Naive B cell (primary cell): ENCODE results near the gene RIPOR3. TPM values are rescaled to one million over a fixed set of nuclear protein-coding genes. Genes with fewer than 3 reads are reported as not detected.
"Not testable (repeated sequence)": the region's sequence is repeated elsewhere in the genome, so short reads cannot be mapped to it uniquely, and the experiment has no call there.

ENCODE experiments used
- ATAC-seq, 2 donors: fragments of 150-1000 bp; cut with Tn5 transposase; 2 replicates each; pipeline ENCODE4 v1.10.0; 2021; ENCODE audit warnings: low read depth in 2 of 2, mild to moderate bottlenecking in 2 of 2, moderate library complexity in 2 of 2
- DNase-seq: peaks from one replicate; pipeline ENCODE4 v3.0.0; 2022
- H3K27ac Mint-ChIP-seq, 6 donors: one replicate each; pipeline ENCODE4 v1.8.0; 2020 to 2022; ENCODE audit warnings: mild to moderate bottlenecking in 6 of 6, mixed read lengths in 6 of 6, moderate library complexity in 5 of 6, inconsistent platforms in 2 of 6
- H3K27me3 Mint-ChIP-seq, 3 donors: one replicate each; pipeline ENCODE4 v1.8.0; 2021 to 2022; ENCODE audit warnings: mixed read lengths in 3 of 3, mild to moderate bottlenecking in 1 of 3
- H3K36me3 Mint-ChIP-seq, 2 donors: one replicate each; pipeline ENCODE4 v1.8.0; 2020 to 2022; ENCODE audit warnings: mixed read lengths in 2 of 2, inconsistent platforms in 1 of 2, mild to moderate bottlenecking in 1 of 2
- H3K4me1 Mint-ChIP-seq, 3 donors: one replicate each; pipeline ENCODE4 v1.8.0; 2020 to 2022; ENCODE audit warnings: mixed read lengths in 3 of 3, inconsistent platforms in 1 of 3, mild to moderate bottlenecking in 1 of 3, moderate library complexity in 1 of 3
- H3K4me3 Mint-ChIP-seq, 8 donors: one replicate each; pipeline ENCODE4 v1.8.0; 2020 to 2022; ENCODE audit warnings: mild to moderate bottlenecking in 8 of 8, mixed read lengths in 8 of 8, moderate library complexity in 8 of 8, inconsistent platforms in 2 of 8
- H3K9me3 Mint-ChIP-seq, 7 donors: one replicate each; pipeline ENCODE4 v1.8.0; 2020 to 2022; ENCODE audit warnings: mixed read lengths in 7 of 7, mild to moderate bottlenecking in 5 of 7, inconsistent platforms in 2 of 7, moderate library complexity in 1 of 7
- polyA plus RNA-seq, 6 donors: library from polyadenylated mRNA; unstranded; fragments of 300-500 nt; fragmentation: Illumina TruSeq; gene quantifications; one replicate each; pipeline ENCODE4 v1.2.3, GENCODE V29; 2021; ENCODE audit warnings: low read depth in 6 of 6

The RIPOR3 gene
- polyA plus RNA-seq, 6 donors from 2014 or later = 1.4 to 3.0 (median 2.1) TPM; not detected in 1

DNA sequence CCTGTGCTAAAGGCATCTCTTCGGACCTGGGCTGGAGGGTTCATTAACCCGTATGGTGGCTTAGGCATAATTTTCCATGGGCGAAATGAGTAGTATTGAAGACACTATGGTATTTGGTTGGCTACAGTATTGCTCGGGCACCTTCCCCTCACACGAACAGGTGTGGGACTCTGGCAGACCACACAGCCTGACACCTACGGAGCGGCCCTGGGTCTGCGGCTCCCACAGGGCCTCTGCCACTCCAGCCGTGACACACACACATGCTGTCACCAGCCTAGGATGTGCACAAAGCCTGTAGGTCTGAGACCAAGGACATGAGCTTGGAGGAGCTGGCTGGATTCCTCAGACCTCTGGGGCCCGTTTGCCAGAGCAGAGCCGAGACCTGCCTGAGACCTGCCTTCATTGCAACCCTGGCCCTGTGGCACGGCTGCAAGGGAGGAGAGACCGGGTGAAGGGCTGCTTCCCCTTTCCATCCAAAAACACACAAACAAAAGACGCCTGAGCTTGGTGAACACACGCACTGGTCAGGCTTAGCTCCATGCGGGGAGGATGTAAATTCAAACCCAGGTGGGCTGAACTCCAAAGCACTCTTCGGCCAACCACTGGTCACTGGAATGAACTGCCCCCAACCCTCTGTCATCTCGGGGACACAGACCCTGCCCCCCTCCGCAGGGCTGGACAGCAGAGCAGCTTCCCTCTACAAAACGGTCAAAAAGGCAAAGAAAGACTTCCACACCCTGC lies 51.2 kb downstream of the RIPOR3 start:
- not testable (repeated sequence) for ATAC-seq, H3K4me1 Mint-ChIP-seq, H3K4me3 Mint-ChIP-seq, H3K27me3 Mint-ChIP-seq, DNase-seq, H3K36me3 Mint-ChIP-seq, H3K9me3 Mint-ChIP-seq
- H3K27ac Mint-ChIP-seq = peak overlapping the region in 1 of 6 donors; percentile 33

DNA sequence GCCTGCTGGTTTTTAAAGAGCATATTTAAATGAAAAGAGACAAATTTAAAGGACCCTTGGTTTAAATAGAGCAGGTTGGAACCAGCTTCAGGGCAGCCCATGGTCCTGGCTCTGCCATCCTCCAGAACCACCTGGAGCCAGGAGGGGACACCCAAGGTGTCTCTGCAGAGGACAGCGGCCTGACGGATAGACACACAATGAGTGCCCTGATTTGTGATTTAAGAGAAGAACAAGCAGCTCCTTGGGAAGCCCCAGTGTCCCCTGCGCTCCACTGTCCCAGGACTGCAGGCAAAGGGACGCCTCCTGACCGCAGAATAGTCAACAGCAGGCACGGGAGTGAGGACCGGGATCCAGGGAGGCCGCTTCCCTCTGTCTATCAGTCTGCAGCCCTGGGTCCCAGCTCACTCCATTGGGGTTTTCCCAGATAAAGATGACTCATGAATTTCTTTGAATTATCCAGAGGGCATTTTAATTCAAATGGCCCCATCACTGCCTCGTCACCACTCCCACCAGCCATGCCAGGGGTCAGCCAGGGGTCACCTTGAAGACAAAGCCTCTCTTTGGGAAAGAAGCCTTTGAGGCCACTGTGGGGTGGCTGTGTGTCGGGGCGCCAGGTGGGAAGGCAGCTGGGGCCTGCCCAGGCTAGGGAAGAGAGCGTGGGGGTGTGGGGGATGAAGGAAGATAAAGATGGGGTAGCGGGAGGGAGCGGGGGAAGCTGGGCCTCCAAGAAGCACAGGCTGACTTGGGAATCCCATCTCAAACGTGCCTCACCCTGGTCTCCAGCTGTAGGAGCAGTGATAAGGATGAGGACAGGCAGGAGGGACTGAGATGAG lies 53.1 kb downstream of the RIPOR3 start:
- H3K9me3 Mint-ChIP-seq, H3K27ac Mint-ChIP-seq, ATAC-seq, H3K27me3 Mint-ChIP-seq, H3K4me3 Mint-ChIP-seq, H3K4me1 Mint-ChIP-seq, DNase-seq, H3K36me3 Mint-ChIP-seq: not testable (repeated sequence)

DNA sequence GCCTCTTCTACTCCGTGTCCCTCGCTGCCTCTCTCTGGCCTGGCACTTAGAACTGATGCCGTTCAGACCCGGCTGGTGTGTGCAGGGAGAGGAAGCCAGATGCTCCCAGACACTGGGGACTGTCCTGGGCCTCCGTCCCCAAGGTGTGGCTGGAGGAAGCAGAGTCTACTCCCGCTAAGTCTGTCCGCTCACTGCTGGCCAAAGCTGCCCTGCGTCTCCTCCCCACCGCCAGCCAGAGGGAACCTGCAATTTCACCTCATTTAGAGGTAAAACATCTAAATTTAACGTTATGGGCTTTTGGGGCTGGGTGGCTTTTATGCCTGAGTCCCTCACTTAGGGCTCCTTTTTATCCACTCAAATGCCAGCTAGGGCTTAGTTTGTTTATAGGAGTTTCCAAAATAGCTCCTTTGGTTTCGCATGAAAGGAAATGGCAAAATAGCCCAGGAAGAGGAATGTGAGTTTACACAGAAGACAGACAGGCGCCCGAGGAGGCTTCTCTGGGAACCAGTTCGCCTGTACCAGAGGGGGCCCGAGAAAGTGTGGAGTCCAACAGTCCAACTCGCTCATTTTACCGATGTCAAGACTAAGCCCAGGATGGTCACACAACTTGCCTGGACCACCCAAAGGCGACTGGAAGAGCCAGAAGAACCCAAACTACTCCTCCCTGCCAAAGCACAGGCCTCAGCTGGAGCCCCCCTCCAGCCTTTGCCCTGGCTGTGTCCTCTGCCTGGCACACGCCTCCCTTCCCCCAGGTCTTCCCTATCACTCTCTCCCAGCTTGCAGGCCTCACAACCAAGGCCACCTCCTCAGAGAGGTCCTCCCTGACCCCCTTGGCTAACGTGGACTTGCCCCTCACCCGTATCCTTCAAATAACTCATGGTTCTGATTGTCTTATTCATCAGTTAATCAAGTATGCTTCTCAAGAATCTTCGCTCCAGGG lies 54.5 kb downstream of the RIPOR3 start:
- H3K4me1 Mint-ChIP-seq = peaks cover 4 to 5% (median 4%) of the 10 kb centered on the region in 3 donors
- peak overlapping the region in 2 of 6 donors; percentile 42 to 61 for H3K27ac Mint-ChIP-seq
- ATAC-seq = no peak
- H3K36me3 Mint-ChIP-seq = no peaks in the 10 kb centered on the region
- no peak for DNase-seq
- H3K4me3 Mint-ChIP-seq = peak overlapping the region in 1 of 8 donors; percentile 10
- peaks cover 0 to 4% (median 4%) of the 10 kb centered on the region in 3 donors for H3K27me3 Mint-ChIP-seq
- no peaks in the 10 kb centered on the region for H3K9me3 Mint-ChIP-seq

DNA sequence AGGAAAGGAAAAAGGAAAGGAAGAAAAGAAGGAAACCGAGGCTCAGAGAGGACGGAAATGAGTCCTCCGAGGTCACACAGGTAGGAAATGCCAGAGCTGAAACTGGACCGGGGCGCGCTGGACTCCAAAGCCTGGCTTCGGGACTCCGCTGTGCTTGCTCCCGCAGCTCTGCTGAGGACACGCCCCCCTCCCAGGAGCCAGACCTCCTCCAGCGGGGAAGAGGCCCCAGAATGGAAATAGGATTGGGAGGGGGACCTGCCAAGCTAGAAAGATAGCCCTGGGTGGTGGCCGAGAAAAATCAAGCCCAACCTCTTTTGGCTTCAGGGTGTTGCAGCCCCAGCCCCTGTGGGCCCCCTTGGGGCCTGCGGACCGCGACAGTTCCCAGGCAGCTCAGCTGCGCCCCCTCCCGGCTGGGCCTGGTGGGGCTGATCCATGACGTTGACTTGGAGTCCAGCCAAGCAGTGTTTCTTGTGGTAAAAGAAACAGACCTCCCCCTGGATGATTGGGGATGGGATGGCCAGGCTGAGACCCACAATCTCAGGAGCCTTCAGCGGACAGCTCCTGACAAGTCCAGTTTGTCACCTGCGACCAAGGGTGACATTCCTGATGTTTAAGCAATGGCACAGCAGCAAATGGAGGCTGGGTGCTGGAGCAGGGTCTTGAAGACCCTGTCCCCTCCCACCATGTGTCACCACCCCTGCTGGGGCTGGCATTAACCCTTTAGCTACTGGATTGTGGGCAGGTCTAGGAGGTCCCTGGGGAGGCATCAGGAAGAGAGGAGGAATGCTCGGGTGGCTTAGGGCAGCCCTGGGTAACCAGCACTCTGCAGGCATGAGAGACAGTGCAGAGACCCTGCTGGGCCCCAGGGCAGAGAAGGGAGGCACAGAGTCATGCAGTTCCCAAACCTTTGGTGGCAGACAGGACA lies 55.4 kb downstream of the RIPOR3 start:
- peaks cover 0 to 8% (median 4%) of the 10 kb centered on the region in 3 donors for H3K27me3 Mint-ChIP-seq
- peak overlapping the region in 1 of 8 donors; percentile 86 for H3K4me3 Mint-ChIP-seq
- H3K4me1 Mint-ChIP-seq = peaks cover 4 to 5% (median 4%) of the 10 kb centered on the region in 3 donors
- peak; percentile 56 to 59 for ATAC-seq
- DNase-seq = peak; percentile 45
- H3K27ac Mint-ChIP-seq = peak overlapping the region in 3 of 6 donors; percentile 61 to 90 (median 70)
- no peaks in the 10 kb centered on the region for H3K9me3 Mint-ChIP-seq
- no peaks in the 10 kb centered on the region for H3K36me3 Mint-ChIP-seq

DNA sequence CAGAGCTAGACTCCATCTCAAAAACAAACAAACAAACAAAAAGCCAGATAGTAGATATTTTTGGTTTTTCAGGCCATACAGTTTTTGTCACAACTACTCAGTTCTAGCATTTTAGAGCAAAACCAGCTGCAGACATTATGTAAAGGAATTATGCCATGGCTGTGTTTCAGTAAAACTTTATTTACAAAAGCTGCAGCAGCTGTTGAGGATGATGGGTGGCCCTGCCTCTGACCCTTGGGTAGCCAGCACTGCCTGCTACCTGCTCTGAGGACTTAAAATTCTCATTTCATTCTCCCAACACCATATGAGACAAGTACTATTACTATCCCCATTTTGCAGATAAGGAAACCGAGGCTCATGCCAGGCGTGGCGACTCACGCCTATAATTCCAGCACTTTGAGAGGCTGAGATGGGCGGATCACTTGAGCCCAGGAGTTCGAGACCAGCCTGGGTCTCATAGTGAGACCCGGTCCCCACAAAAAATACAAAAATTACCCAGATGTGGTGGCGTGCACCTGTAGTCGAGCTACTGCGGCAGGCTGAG lies 56.3 kb downstream of the RIPOR3 start:
- Mint-ChIP-seq H3K4me1 (peaks cover 4 to 5% (median 4%) of the 10 kb centered on the region in 3 donors), H3K27ac (peak overlapping the region in 2 of 6 donors; percentile 70 to 90), H3K4me3 (peak overlapping the region in 2 of 8 donors; percentile 52 to 86)

DNA sequence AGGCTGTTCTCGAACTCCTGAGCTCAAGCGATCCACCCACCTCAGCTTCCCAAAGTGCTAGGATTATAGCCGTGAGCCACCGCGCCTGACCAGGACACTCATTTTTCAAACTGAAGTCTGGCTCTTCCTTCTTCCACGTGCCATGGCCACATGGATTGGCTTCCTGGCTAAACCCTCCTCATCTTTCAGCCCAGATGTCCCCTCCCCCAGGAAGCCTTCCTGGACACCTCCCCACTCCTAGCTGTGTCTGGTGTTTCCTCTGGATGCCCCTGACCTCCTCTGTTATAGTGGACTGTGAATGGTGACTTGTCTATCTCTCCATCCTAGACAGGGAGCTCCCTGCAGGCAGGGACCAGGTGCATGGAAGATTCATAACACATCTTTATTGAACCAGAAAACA lies 57.2 kb downstream of the RIPOR3 start:
- Mint-ChIP-seq H3K36me3 (no peaks in the 10 kb centered on the region), H3K9me3 (no peaks in the 10 kb centered on the region), H3K4me1 (peaks cover 4 to 5% (median 4%) of the 10 kb centered on the region in 3 donors), H3K4me3 (no peak overlapping the region), H3K27me3 (peaks cover 0 to 8% (median 4%) of the 10 kb centered on the region in 3 donors), H3K27ac (no peak overlapping the region)
- ATAC-seq (no peak), DNase-seq (no peak)

More for the DNA sequence above, 56.3 kb downstream of the RIPOR3 start:
- H3K27me3 Mint-ChIP-seq = peaks cover 0 to 8% (median 4%) of the 10 kb centered on the region in 3 donors
- no peaks in the 10 kb centered on the region for H3K36me3 Mint-ChIP-seq
- ATAC-seq (no peak), DNase-seq (no peak)
- no peaks in the 10 kb centered on the region for H3K9me3 Mint-ChIP-seq

DNA sequence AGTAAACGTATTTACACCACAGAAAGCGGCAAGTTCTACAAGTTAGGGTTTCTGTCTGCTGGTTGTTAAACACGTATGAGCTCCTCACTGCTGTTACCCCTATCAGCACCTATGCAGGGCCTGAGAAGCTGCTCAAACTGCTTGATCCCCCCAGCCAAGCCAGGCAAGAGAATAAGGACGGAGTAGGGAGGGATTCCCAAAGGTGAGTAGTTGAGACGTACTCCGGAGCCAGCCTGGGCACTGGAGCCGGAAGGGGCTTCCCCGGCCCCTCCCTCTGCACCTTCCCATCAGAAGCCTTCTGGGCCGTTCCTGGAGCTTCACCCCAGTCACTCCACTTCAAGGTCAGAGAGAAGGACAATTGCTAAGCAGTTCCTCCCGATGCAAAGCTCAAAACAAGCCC lies 58.0 kb downstream of the RIPOR3 start:
- Mint-ChIP-seq H3K4me3 (no peak overlapping the region), H3K27me3 (peaks cover under 1 to 12% (median 4%) of the 10 kb centered on the region in 3 donors), H3K4me1 (peaks cover 4 to 6% (median 5%) of the 10 kb centered on the region in 3 donors), H3K27ac (no peak overlapping the region), H3K36me3 (no peaks in the 10 kb centered on the region), H3K9me3 (no peaks in the 10 kb centered on the region)
- DNase-seq (no peak), ATAC-seq (no peak)

DNA sequence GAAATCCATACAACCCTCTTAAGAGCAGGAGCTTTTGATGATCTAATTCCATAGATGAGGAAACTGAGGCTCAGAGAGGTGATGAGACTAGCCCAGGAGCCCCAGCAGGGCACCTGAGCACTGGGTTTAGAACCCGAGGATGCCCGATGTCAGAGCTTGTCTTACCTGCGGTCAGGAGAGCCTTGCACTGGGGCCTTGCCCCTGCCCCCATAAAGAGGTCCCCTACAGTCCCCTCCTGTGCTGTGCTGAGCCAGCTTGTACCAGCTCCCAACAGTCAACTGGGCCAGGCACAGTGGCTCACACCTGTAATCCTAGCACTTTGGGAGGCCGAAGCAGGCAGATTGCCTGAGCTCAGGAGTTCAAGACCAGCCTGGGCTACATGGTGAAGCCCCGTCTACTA lies 58.6 kb downstream of the RIPOR3 start:
- H3K9me3 Mint-ChIP-seq = no peaks in the 10 kb centered on the region
- ATAC-seq = no peak
- peak overlapping the region in 1 of 6 donors; percentile 14 for H3K27ac Mint-ChIP-seq
- H3K4me1 Mint-ChIP-seq = peaks cover 4 to 9% (median 5%) of the 10 kb centered on the region in 3 donors
- H3K4me3 Mint-ChIP-seq = no peak overlapping the region
- DNase-seq = no peak
- H3K36me3 Mint-ChIP-seq = no peaks in the 10 kb centered on the region
- H3K27me3 Mint-ChIP-seq = peaks cover 4 to 17% (median 4%) of the 10 kb centered on the region in 3 donors

DNA sequence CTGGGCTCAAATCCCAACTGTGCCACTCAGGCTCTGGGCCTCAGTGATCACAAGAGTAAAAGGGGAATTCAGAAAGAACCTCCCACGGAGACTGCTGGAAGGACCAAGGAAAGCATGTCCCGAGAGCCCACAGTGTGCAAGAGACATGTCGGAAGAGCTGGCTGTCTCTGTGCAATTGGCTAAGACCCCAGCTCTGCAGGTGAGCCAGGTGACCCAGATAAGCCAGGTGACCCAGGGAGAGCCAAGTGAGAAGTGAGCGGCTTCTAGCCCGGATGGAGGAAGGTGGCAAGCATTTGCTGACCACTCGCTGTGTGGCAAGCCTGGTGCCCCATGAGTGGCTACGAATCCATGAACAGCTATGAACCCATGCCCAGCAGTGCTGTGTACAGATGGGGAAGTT lies 59.1 kb downstream of the RIPOR3 start:
- ATAC-seq (no peak), DNase-seq (no peak)
- no peaks in the 10 kb centered on the region for H3K36me3 Mint-ChIP-seq
- H3K4me3 Mint-ChIP-seq = no peak overlapping the region
- H3K27me3 Mint-ChIP-seq = peaks cover 4 to 17% (median 4%) of the 10 kb centered on the region in 3 donors
- no peak overlapping the region for H3K27ac Mint-ChIP-seq
- H3K4me1 Mint-ChIP-seq = peaks cover 4 to 9% (median 5%) of the 10 kb centered on the region in 3 donors
- no peaks in the 10 kb centered on the region for H3K9me3 Mint-ChIP-seq

DNA sequence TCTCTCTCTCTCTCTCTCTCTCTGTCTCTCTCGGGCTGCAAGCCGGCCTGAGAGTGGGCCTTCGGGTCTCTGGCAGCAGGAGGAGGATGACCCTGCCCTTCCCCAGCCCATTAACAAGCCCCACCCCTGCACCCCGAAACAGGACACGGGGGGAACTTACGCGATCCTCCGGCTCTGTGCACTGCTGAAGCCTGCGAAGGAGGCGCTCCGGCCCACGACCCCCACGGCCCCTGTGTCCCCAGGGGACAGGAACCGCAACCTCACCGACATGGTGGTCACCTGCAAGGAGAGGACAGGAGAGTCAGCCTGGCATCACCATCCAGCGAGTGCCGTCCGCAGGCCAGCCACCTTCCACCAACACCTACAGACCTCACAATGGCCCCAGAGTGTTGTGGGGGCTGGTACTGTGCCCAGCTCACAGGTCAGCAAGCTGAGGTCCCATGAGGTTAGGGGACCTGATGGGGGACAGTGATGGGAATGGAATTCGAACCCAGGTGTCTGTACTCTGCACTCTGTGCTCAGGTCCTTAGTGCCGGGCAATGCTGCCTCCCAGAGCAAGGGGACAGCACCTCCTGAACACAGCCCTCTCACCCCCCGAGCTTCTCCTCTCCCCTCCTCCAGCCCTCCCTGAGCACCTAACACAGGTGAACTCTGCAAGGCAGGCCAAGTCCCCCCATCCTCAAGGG lies 60.6 kb downstream of the RIPOR3 start:
- H3K36me3 Mint-ChIP-seq = no peaks in the 10 kb centered on the region
- no peak for DNase-seq
- no peak for ATAC-seq
- no peak overlapping the region for H3K4me3 Mint-ChIP-seq
- peak overlapping the region in 1 of 6 donors; percentile 42 for H3K27ac Mint-ChIP-seq
- peaks cover 0 to 9% (median 5%) of the 10 kb centered on the region in 3 donors for H3K4me1 Mint-ChIP-seq
- no peaks in the 10 kb centered on the region for H3K9me3 Mint-ChIP-seq
- H3K27me3 Mint-ChIP-seq = peaks cover 4 to 17% (median 4%) of the 10 kb centered on the region in 3 donors

DNA sequence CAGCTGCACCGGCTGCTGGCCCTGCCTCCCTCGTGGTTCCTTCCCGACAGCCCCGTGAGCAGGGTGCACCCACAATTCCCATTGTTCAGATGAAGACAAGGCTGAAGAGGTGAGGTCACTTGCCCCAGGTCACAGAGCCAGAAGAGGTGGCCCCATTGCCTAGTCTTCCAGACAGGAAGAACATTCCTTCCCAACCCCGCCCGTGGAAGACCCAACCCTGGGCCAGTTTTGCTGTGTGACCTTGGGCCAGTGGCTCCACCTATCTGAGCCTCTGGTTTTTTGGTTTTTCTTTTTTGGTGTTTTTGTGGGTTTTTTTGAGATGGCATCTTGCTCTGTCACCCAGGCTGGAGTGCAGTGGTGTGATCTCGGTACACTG lies 61.7 kb downstream of the RIPOR3 start:
- H3K4me1 Mint-ChIP-seq = peaks cover 0 to 6% (median 0%) of the 10 kb centered on the region in 3 donors
- no peaks in the 10 kb centered on the region for H3K36me3 Mint-ChIP-seq
- no peaks in the 10 kb centered on the region for H3K9me3 Mint-ChIP-seq
- peaks cover 0 to 17% (median 4%) of the 10 kb centered on the region in 3 donors for H3K27me3 Mint-ChIP-seq
- H3K27ac Mint-ChIP-seq = no peak overlapping the region
- H3K4me3 Mint-ChIP-seq = no peak overlapping the region
- no peak for ATAC-seq
- DNase-seq = no peak
